Tibial nerve (tissue), 3 donors: ENCODE measurements around the gene LRBA.

Experiments used
- POLR2A ChIP-seq, 2 donors: fragments of 450-650 bp; IDR thresholded peaks; one replicate each; pipeline ENCODE4 v1.6.1; 2017; ENCODE audit warnings: antibody characterized with exemption in 2 of 2, mild to moderate bottlenecking in 2 of 2, moderate library complexity in 2 of 2
- TF ChIP-seq, protein P1 (sequence below), 5 experiments: fragments of 200-600 bp in 3 of 5; fragments of 450-650 bp in 2 of 5; sonication (generic) in 3 of 5; IDR thresholded peaks; one replicate each; pipeline ENCODE4 v1.5.1; 2016 to 2019; ENCODE audit warnings: antibody characterized with exemption in 5 of 5, mild to moderate bottlenecking in 3 of 5, moderate library complexity in 2 of 5

DNA sequence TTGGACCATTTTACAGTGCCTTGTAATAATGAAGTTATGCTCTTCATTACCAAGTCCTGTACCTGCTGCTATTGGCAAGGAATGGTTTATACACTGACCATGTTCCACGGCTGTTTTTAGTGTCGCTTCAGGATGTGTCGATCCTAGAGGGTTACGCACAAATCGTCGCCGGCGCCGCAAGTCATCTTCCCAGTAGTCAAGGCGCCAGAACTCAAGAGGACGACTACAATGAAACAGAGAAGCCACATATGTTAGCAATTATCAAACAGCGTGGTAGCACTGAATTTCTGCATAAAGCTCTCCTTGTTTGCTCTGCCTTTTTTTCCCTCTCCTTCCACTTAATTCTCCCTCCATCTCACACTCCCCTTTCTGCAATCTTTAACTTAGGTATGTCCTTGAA lies 416.2 kb downstream of the LRBA start:
- TF ChIP-seq, protein P1, sequence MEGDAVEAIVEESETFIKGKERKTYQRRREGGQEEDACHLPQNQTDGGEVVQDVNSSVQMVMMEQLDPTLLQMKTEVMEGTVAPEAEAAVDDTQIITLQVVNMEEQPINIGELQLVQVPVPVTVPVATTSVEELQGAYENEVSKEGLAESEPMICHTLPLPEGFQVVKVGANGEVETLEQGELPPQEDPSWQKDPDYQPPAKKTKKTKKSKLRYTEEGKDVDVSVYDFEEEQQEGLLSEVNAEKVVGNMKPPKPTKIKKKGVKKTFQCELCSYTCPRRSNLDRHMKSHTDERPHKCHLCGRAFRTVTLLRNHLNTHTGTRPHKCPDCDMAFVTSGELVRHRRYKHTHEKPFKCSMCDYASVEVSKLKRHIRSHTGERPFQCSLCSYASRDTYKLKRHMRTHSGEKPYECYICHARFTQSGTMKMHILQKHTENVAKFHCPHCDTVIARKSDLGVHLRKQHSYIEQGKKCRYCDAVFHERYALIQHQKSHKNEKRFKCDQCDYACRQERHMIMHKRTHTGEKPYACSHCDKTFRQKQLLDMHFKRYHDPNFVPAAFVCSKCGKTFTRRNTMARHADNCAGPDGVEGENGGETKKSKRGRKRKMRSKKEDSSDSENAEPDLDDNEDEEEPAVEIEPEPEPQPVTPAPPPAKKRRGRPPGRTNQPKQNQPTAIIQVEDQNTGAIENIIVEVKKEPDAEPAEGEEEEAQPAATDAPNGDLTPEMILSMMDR (IDR thresholded peaks at IDR 0.05): no peak
- TF ChIP-seq POLR2A (IDR thresholded peaks at IDR 0.05): no peak
